ENCODE data around the gene SNX25.
A peak's percentile ranks its signal among the peaks of the same experiment; 100 is the strongest.
"Not testable (repeated sequence)": the region's sequence is repeated elsewhere in the genome, so short reads cannot be mapped to it uniquely, and the experiment has no call there.

The SNX25 gene

DNA sequence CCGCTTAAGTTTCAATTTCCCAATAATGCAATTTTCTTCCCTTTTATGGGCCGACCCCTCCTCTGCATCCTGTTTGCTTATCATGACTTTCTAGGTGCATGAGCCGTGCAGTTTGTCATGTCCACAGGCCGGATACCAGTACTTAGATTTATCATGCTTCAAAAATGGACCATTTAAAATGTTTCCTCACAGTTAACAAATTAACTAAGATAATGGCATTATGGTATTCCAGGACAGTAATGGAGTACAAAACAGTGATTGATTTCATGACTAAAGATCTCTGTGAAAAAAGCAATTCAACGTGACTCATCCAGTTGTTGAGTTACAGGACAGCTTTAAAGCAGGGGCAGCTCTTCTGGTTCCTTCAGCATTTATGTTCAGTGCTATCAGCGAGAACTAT is 23.0 kb downstream of the SNX25 start:
- no peak for DNase-seq (ENCODE audit: insufficient read length, low spot score)
- peak; percentile 15 for FAIRE-seq
- TF ChIP-seq POLR2A (IDR thresholded peaks at IDR 0.05; ENCODE audit: low read depth, low read length) = no peak

DNA sequence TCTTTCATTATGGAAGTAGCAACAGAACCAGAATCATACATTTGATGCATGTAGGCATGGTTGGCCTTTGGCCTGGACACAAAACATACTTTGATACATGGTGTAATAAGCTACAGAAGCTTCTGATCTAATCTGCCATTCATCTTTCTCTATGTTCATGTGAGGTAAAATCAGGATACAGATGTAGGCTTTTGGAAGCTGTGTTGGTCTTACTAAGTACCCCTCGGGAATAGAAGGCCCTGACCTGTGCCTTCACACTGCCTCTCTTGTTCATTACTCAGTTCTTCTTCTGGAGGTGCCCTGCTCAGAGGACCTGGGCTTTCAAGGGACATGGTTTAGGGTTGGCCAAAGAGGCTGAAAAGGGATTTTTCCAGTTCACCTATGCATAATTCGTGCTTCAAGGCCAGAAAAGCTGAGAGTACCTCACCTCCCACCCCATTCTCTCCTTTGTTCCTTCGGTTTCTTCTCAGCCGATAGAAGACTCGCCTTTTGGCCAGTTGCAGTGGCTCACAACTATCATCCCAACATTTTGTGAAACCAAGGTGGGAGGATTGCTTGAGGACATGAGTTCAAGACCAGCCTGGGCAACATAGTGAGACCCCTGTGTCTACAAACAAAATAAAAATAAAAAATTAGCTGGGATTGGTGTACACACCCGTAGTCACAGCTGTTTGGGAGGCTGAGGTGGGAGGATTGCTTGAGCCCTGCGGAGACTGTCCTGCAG is 25.9 kb downstream of the SNX25 start:
- no peak for TF ChIP-seq POLR2A (IDR thresholded peaks at IDR 0.05; ENCODE audit: low read depth, low read length)
- DNase-seq (ENCODE audit: insufficient read length, low spot score) (no peak), FAIRE-seq (no peak)

DNA sequence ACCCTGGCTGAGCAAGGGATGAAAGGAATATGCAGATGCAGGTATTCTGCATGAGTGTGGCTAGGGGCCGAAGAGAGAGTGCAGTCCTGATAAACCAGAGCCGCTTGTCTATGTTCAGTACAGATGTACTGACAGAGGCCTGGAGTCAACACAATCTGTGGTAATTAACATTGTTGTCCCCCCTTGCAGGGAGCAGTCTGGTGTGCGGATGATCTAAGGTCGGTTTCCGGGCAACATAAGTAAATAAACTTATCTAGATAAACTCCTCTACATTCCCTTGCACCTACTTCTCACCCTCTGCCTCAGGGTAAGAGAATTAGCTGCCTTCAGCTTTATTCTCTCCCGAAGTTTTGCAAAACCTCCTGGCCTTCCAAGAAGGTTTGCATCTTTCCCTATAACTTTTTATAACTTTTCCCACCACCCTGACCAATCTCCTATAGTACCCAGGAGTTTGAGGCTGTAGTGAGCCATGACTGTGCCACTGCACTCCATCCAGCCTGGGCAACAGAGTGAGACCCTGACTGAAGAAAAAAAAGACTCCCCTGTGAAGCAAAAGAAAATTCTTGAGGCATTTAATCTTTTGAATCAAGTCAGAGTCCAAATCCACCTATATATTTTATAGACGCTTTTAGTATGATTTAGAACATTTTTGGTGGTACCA is 26.6 kb downstream of the SNX25 start:
- DNase-seq (ENCODE audit: insufficient read length, low spot score) (no peak), FAIRE-seq (no peak)
- no peak for TF ChIP-seq POLR2A (IDR thresholded peaks at IDR 0.05; ENCODE audit: low read depth, low read length)

DNA sequence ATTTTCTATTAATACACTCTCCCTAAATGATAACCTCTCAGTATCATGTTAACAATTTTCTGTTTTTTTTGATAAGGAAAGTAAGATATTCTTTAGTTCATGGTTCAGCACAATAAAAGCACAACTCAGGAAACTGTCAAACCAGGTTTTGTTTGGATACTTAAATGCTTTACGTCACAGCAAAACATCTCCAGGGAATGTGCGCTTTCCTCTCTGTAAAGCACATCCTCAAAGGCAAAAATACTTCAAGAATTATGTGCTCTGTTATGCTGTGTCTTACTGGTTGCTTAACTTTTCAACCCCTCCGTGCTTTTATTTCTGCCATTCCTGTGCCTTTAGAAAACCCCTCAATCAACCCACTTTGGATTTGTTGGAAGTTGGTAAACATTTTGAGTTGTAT is 27.8 kb downstream of the SNX25 start:
- TF ChIP-seq POLR2A (IDR thresholded peaks at IDR 0.05; ENCODE audit: low read depth, low read length) = no peak
- DNase-seq (ENCODE audit: insufficient read length, low spot score) (no peak), FAIRE-seq (no peak)

DNA sequence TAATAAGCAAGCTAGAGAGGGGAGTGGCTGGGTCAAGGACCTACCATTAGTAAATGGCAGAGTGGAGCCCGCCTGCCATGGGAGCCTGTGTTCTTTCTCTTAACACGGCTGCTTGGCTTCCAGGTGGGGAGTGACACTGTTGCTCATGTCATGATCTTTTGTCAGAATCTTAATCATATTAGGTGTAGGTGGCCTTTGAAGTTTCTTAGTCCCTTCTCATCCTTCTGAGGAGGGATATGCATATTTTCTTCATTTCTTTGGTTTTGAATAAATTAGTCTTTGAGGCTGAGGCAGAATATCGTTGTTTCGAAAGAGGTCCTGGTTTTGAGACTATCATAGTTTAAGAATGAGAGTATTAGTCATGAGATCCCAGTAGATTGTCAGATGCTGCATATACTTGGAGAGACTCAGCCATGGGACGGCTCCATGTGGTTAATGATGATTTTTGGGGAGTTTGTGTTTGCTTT is 28.9 kb downstream of the SNX25 start:
- FAIRE-seq (no peak), DNase-seq (ENCODE audit: insufficient read length, low spot score) (no peak)
- TF ChIP-seq POLR2A (IDR thresholded peaks at IDR 0.05; ENCODE audit: low read depth, low read length) = no peak

DNA sequence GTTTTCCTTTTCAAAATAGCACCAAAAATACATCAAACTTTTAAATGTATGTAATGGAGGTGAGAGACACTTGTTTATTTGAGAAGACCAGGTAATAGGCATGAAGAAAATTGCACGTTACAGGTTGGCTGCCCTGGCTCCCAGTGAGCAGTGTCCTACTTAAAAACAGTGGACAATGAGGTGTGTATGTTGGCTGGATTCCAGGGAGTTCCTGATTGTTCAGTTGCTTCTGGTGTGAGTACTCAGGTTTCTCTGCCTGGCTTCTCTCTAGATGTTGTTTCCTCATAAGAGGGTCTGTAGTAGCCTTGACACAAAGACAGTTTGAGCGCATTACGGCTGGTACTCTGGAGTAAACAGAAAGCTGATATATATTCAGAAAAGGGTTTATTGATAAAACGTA is 29.4 kb downstream of the SNX25 start:
- no peak for TF ChIP-seq POLR2A (IDR thresholded peaks at IDR 0.05; ENCODE audit: low read depth, low read length)
- no peak for DNase-seq (ENCODE audit: insufficient read length, low spot score)
- no peak for FAIRE-seq

DNA sequence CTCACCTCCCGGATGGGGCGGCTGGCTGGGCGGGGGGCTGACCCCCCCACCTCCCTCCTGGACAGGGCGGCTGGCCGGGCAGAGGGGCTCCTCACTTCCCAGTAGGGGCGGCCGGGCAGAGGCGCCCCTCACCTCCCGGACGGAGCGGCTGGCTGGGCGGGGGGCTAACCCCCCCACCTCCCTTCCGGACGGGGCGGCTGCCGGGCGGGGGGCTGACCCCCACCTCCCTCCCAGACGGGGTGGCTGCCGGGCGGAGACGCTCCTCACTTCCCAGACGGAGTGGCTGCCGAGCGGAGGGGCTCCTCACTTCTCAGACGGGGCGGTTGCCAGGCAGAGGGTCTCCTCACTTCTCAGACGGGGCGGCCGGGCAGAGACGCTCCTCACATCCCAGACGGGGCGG is 31.1 kb downstream of the SNX25 start:
- FAIRE-seq; DNase-seq (ENCODE audit: insufficient read length, low spot score): not testable (repeated sequence)

DNA sequence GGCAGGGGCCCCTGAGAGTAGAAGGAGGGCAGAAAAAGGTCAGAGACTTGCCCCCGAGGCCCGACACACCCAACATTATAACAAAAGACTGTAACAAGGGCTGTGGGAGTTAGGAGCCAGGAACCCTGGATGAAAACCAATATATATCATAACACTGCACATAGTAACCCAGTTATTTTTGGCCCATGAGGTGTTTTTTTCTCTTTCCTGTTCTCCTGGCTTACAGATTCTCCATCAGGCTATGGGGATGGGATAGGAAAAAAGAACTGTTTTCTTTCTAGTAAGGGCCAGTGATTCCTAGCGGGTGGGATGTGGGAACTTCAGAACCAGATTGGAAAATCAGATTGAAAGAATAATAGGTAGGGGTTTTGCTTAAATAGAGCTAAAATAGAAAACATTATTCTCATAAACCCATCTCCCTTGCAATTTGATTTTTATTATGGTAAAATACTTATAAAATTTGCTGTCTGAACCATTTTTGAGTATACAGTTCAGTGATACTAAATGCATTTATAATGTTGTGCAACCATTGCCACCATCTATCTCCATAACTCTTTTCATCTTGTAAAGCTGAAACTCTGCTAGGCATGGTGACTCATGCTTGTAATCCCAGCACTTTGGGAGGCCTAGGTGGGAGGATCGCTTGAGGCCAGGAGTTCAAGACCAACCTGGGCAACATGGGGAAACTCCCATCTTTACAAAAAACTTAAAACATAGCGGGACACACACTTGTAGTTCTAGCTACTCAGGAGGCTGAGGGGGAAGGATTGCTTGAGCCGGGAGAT is 33.5 kb downstream of the SNX25 start:
- TF ChIP-seq POLR2A (IDR thresholded peaks at IDR 0.05; ENCODE audit: low read depth, low read length) = no peak
- DNase-seq (ENCODE audit: insufficient read length, low spot score) (no peak), FAIRE-seq (no peak)

DNA sequence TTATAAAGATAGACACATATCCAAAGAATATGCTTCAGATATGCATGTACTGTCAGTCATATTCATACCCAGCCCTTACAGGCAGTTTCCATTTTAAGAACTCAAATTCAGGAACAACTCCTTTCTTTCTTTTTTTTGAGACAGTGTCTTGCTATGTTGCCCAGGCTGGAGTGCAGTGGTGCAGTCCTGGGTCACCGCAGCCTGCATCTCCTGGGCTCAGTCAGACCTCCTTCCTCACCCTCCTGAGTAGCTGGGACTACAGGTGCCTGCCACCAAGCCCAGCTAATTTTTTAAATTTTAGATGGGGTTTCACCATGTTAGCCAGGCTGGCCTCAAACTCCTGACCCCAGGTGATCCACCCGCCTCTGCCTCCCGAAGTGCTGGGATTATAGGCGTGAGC is 34.5 kb downstream of the SNX25 start:
- FAIRE-seq = no peak
- TF ChIP-seq POLR2A (IDR thresholded peaks at IDR 0.05; ENCODE audit: low read depth, low read length) = no peak
- DNase-seq (ENCODE audit: insufficient read length, low spot score) = no peak

DNA sequence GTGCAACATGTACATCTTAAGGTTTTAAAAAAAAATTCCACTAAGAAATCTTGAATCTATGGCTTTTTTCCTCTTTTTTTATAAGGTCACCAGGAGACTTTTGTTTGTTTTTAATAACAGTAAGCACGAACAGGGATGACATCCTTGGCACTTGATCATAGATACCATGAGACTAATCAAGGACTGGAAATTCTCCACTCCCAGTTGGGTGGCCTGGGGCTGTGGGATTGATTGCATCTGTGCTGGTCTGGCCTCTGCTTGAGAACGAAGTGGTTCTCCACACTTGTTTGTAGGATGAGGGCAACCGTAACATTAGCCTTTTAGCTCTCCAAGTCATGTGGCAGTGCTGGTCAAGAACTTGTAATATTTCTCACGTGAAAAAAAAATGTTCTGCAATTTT is 35.4 kb downstream of the SNX25 start:
- no peak for TF ChIP-seq POLR2A (IDR thresholded peaks at IDR 0.05; ENCODE audit: low read depth, low read length)
- DNase-seq (ENCODE audit: insufficient read length, low spot score) = no peak
- no peak for FAIRE-seq

DNA sequence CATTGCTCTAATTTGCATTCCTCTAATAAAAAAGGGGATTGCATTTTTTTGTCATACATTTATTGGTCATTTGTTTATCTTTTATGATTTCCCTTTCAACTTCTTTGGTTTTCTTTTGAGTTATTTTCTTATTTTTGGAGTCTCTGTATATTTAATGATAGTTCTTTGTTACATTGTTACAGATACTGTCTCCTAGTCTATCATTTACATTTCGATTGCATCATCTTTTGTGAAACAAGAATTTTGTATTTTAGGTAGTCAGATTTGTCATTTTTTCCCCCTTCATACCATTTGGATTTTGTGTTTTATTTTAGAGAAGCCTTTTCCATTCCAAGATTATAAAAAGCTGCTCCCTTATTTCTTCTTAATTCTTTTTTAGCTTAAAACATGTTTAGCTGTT is 37.1 kb downstream of the SNX25 start:
- FAIRE-seq (no peak), DNase-seq (ENCODE audit: insufficient read length, low spot score) (no peak)
- no peak for TF ChIP-seq POLR2A (IDR thresholded peaks at IDR 0.05; ENCODE audit: low read depth, low read length)

DNA sequence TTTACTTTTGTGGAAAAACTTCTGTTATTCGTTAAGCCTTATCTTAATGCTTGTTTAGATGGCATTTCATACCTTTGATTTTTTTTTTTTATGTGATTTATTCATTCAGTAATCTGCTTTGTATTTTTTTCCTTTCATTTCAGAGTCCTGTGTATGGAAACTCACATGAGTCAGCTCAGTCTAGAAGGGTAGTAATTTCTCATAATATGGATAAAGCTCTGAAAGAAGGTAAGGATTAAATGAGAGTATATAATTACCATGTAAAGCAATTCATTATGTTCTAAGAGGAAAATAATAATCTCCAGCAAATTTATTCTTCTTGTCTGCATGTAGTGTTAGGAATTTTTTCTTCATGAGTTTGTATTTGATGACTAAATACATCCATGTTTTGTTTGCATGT is 37.8 kb downstream of the SNX25 start:
- FAIRE-seq (no peak), DNase-seq (ENCODE audit: insufficient read length, low spot score) (no peak)
- no peak for TF ChIP-seq POLR2A (IDR thresholded peaks at IDR 0.05; ENCODE audit: low read depth, low read length)

DNA sequence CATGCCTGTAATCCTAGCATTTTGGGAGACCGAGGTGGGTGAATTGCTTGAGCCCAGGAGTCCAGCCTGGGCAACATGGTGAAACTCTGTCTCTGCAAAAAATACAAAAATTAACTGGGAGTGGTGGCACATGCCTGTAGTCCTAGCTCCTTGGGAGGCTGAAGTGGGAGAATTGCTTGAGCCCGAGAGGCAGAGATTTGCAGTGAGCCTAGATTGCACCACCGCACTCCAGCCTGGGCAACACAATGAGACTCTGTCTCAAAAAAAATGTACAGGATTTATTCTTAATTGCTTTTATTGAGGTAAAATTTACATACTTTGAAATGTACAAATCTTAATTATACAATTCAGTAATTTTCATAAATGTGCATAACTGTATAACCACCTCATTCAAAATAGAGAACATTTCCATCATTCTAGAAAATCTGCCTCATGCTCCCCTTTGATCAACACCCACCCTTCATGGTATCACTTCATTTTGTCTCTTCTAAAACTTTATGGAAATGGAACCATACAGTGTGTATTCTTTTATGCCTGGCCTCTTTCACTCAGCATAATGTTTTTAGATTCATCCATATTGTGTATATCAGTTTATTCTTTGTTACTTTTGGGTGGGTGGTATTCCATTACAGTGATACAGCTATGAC is 39.1 kb downstream of the SNX25 start:
- no peak for FAIRE-seq
- no peak for DNase-seq (ENCODE audit: insufficient read length, low spot score)

DNA sequence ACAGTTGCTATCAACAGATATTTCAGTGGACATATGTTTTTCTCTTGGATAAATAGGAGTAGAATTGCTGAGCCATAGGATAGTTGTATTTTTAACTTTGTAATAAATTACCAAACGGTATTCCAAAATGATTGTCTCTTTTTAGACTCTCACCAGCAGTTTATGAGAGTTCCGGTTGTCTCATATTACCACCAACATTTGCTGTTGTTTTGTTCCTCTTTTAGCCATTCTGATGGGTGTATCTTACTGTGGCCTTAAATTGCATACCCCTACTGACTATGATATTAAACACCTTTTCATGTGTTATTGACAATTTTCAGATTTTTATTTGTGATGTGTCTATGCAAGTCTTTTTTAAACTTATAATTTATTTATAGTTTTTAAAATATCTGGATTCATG is 39.7 kb downstream of the SNX25 start:
- DNase-seq (ENCODE audit: insufficient read length, low spot score) (no peak), FAIRE-seq (no peak)
- no peak for TF ChIP-seq POLR2A (IDR thresholded peaks at IDR 0.05; ENCODE audit: low read depth, low read length)

More for the DNA sequence above, 39.1 kb downstream of the SNX25 start:
- no peak for TF ChIP-seq POLR2A (IDR thresholded peaks at IDR 0.05; ENCODE audit: low read depth, low read length)
